GM20431 (cell line): ENCODE measurements around the gene PCSK5.

ENCODE experiments used
- in situ Hi-C: fragments of 300-500 bp; cut with MseI, MboI; formaldehyde crosslinking; loops from one replicate; pipeline ENCODE4 v1.15.0; 2020; ENCODE audit warnings: low sequenced_read_pairs; ENCODE audit not compliant: unreplicated experiment

Gene PCSK5

DNA sequence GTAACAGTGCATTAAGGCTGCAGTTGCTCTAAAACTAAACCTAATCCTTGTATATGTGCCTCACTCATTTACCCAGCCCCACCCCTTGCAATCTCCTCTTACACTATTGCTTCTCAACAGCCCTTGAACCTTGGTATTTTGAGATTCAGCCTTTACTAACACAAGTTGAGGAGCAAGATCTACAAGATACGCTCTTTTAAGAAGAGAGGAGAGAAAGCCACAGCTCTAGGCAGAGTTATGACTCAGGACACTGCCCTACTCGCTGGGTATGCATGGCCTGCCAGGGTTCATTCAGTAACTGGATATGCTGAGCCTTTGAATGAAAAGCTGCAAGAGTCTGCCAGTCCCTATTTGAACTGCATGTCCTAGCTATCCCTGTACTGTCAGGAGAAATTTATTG, 219.5 kb downstream of the PCSK5 start:
- in situ Hi-C loops = no loop called here

DNA sequence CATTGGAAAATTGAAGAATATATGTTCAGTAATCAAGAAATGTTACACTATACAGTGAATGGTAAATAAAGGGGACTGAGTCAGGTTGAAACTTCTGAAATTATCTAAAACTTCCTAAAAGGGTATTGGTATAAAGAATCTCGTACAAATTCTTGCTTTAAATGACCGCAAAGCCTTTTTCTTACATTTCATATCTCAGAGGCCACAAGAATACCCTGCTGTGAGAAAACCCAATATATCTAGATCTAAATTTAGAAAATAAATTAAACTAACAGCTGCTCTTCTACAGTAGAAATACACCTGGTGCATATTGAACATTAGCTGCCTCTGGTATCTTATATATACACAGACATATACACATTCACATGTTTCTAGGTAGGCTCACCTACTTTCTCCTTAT, 221.7 kb downstream of the PCSK5 start:
- in situ Hi-C loops = no loop called here

DNA sequence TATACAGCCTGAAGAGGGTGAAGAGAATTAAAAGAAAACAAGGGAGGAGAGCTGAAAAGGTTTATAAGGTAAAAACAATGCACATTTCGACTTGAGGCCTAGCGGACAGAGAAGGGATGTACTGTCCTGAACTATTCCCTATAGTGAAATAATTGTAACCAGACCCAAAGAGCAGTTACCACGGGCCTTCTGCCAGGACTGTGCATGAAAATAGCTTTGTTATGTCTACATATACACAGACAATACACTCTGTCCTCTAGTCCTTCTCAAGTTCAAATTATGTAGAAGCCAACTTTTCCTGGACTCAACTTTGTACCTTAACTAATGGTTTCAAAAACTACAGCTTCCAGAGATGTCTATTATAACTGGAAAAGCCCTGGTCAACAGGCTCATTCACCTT, 223.7 kb downstream of the PCSK5 start:
- in situ Hi-C loops = no loop called here

GRCh38 chr9:76115396-76115795, 224.9 kb downstream of the PCSK5 start:
- in situ Hi-C loops = no loop called here

GRCh38 chr9:76115982-76116646, 225.6 kb downstream of the PCSK5 start:
- in situ Hi-C loops = no loop called here

DNA sequence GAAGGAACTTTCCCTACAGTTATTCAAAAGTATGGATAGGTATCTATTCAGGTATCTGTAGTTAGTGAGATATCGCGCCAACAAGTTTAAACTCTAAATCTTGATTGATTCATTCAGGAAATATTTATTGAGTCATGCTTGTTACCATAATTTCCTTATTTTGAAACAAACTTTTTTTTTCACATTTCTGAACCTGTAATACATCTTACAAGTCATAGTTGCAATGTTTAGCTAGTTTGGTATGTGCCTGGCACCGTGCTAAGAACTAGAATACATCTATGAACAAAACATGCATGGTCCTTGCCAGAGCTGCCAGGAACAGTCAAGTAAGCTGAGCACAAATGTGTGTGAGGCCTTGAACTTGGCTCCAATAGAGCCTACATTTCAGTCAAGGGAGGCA, 226.4 kb downstream of the PCSK5 start:
- in situ Hi-C loops = no loop called here

GRCh38 chr9:76127637-76128036, 237.2 kb downstream of the PCSK5 start:
- in situ Hi-C loops = no loop called here

- in situ Hi-C loops = no loop called here
Measured at GRCh38 chr9:76135902-76136301, 245.4 kb downstream of the PCSK5 start.

GRCh38 chr9:76136986-76137385, 246.5 kb downstream of the PCSK5 start:
- in situ Hi-C loops = no loop called here

- in situ Hi-C loops = no loop called here
Measured at GRCh38 chr9:76137931-76138330, 247.5 kb downstream of the PCSK5 start.

GRCh38 chr9:76138360-76138759, 247.9 kb downstream of the PCSK5 start:
- in situ Hi-C loops = no loop called here

- in situ Hi-C loops = no loop called here
Measured at GRCh38 chr9:76143834-76144233, 253.4 kb downstream of the PCSK5 start.

- in situ Hi-C loops = no loop called here
Measured at GRCh38 chr9:76150013-76150412, 259.5 kb downstream of the PCSK5 start.

GRCh38 chr9:76151267-76151666, 260.8 kb downstream of the PCSK5 start:
- in situ Hi-C loops = no loop called here

GRCh38 chr9:76153339-76153738, 262.9 kb downstream of the PCSK5 start:
- in situ Hi-C loops = no loop called here

DNA sequence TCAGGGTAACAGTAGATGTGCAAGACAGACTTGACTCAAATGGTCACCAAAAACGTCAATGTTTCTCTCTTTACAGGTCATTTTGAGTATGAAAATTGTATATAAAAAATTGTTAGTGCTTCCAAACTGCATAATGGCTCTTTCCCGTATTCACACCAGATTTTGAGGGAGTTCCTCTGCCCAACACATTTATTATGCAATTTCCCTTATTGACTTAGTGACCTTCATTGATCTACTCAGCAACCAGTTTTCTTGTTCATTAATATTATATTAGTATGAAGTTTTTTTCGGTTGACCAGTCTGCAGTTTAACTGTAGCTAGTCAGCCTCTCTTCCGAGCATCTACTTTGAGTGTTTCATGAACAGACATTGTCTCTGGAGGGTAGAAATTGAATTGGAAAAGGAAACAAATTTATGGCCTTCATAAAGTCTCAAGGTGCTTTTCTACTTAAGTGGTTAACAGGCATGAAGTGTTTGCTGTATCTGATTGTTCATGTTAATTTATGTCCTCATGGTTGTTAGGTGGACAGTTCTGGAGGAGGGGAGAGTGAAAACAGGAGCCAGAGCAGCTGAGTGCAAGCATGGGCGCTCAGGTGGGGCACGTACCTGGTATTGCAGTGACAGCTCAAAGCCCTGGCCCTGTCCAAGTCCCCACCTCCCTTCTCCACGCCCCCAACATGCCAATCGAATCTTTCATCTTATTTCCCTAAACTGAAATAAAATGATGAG, 263.6 kb downstream of the PCSK5 start:
- in situ Hi-C loops = no loop called here

GRCh38 chr9:76155361-76155760, 264.9 kb downstream of the PCSK5 start:
- in situ Hi-C loops = no loop called here

DNA sequence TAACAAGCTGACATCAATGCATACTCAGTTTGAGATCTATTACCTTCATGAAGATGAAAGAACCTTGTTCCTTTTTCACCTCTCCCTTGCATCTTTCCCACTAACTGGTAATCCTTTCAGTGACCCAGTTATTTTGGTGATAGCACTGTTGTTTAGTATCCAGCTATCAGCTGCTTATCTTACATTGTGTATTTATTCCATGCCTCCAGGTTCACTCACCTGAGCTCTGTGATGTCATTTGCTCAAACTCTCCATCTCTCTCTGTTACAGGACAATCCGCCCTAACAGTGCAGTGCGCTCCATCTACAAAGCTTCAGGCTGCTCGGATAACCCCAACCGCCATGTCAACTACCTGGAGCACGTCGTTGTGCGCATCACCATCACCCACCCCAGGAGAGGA, 268.2 kb downstream of the PCSK5 start:
- in situ Hi-C loops = no loop called here

DNA sequence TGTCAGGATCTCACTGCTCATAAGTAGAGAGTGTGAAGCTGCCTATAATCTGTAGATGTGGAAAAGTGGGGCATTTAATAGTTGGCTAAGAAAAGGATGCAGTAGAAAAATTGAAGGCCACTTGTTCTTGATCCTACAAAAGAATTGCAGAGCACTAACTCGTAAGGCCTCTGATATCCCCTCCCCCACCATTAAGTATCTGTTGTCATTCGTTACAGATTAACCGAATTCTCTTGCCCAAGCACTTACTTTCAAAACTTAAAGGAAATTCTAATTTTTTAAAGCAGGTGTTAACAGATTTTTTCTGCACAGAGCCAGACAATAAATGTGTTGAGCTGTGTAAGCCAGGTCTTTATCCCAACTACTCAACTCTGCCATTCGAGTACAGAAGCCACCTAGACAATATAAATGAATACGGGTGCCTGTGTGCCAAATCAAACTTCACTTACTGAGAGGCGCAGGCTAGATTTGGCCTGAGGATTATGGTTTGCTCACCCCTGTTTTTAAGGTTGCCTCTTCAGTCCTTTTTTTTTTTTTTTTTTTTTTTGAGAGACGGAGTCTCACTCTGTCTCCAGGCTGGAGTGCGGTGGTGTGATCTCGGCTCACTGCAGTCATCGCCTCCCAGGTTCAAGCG, 268.9 kb downstream of the PCSK5 start:
- in situ Hi-C loops = no loop called here

GRCh38 chr9:76161106-76161505, 270.6 kb downstream of the PCSK5 start:
- in situ Hi-C loops = no loop called here

GRCh38 chr9:76161541-76161940, 271.1 kb downstream of the PCSK5 start:
- in situ Hi-C loops = no loop called here
